ENCODE data around the gene MFSD11.
"Not testable (repeated sequence)": the region's sequence is repeated elsewhere in the genome, so short reads cannot be mapped to it uniquely, and the experiment has no call there.

MFSD11 gene

GRCh38 chr17:76726776-76727718 lies 10.9 kb upstream of the MFSD11 start, which contains the start of gene METTL23:
Gene METTL23 (plus strand): TSS chr17:76726839. CDS start chr17:76729711, 2,872 bp downstream.
- DNase-seq (ENCODE audit: insufficient read length, low spot score): no peak
- peak; percentile 75 for TF ChIP-seq POLR2A (IDR thresholded peaks at IDR 0.05; ENCODE audit: low read depth, low read length)

GRCh38 chr17:76727745-76728456 lies 10.0 kb upstream of the MFSD11 start:
- DNase-seq (ENCODE audit: insufficient read length, low spot score): no peak
- TF ChIP-seq POLR2A (IDR thresholded peaks at IDR 0.05; ENCODE audit: low read depth, low read length): no peak
- no peak for FAIRE-seq

More at GRCh38 chr17:76726776-76727718, 10.9 kb upstream of the MFSD11 start, which contains the start of gene METTL23:
- no peak for FAIRE-seq

- FAIRE-seq; DNase-seq (ENCODE audit: insufficient read length, low spot score): not testable (repeated sequence)
These were observed 5.9 kb upstream of the MFSD11 start for GRCh38 chr17:76731800-76732733.

- no peak for FAIRE-seq
- no peak for TF ChIP-seq POLR2A (IDR thresholded peaks at IDR 0.05; ENCODE audit: low read depth, low read length)
- no peak for DNase-seq (ENCODE audit: insufficient read length, low spot score)
These were observed 4.9 kb upstream of the MFSD11 start for GRCh38 chr17:76732734-76733617.

GRCh38 chr17:76733618-76733957 lies 4.3 kb upstream of the MFSD11 start:
- no peak for DNase-seq (ENCODE audit: insufficient read length, low spot score)
- TF ChIP-seq POLR2A (IDR thresholded peaks at IDR 0.05; ENCODE audit: low read depth, low read length): no peak
- FAIRE-seq: no peak

- DNase-seq (ENCODE audit: insufficient read length, low spot score) (no peak), FAIRE-seq (no peak)
- no peak for TF ChIP-seq POLR2A (IDR thresholded peaks at IDR 0.05; ENCODE audit: low read depth, low read length)
These were observed 3.7 kb upstream of the MFSD11 start for GRCh38 chr17:76734080-76734840.

GRCh38 chr17:76735006-76735405 lies 2.9 kb upstream of the MFSD11 start:
- FAIRE-seq: no peak
- DNase-seq (ENCODE audit: insufficient read length, low spot score): no peak

GRCh38 chr17:76735586-76736348 lies 2.2 kb upstream of the MFSD11 start:
- TF ChIP-seq POLR2A (IDR thresholded peaks at IDR 0.05; ENCODE audit: low read depth, low read length): no peak
- DNase-seq (ENCODE audit: insufficient read length, low spot score) (no peak), FAIRE-seq (no peak)

More at GRCh38 chr17:76735006-76735405, 2.9 kb upstream of the MFSD11 start:
- TF ChIP-seq POLR2A (IDR thresholded peaks at IDR 0.05; ENCODE audit: low read depth, low read length): no peak

- DNase-seq (ENCODE audit: insufficient read length, low spot score) (no peak), FAIRE-seq (no peak)
- no peak for TF ChIP-seq POLR2A (IDR thresholded peaks at IDR 0.05; ENCODE audit: low read depth, low read length)
These were observed 1.4 kb upstream of the MFSD11 start for GRCh38 chr17:76736349-76737081.

GRCh38 chr17:76737082-76737675 lies 740 bp upstream of the MFSD11 start, which contains the start of gene SRSF2:
Gene SRSF2 (minus strand): TSS chr17:76737331. CDS start chr17:76737160, 171 bp downstream.
- no peak for FAIRE-seq
- peak; percentile 100 for TF ChIP-seq POLR2A (IDR thresholded peaks at IDR 0.05; ENCODE audit: low read depth, low read length)
- DNase-seq (ENCODE audit: insufficient read length, low spot score): peak; percentile 80
